T-helper 9 cell (primary cell): ENCODE results near the gene CNTNAP1.

Experiments
- DNase-seq: peaks from one replicate; pipeline ENCODE4 v3.0.0-alpha.2; 2020

The CNTNAP1 gene

GRCh38 chr17:42670789-42671657, 11.3 kb upstream of the CNTNAP1 start:
- no peak for DNase-seq

GRCh38 chr17:42672038-42672437, 10.3 kb upstream of the CNTNAP1 start:
- DNase-seq = no peak

GRCh38 chr17:42673266-42673884, 9.0 kb upstream of the CNTNAP1 start:
- no peak for DNase-seq

GRCh38 chr17:42673885-42674754, 8.2 kb upstream of the CNTNAP1 start:
- DNase-seq = no peak

- DNase-seq = no peak
These were observed 7.5 kb upstream of the CNTNAP1 start for GRCh38 chr17:42674755-42675347.

- DNase-seq = no peak
These were observed 6.9 kb upstream of the CNTNAP1 start for GRCh38 chr17:42675348-42675964.

GRCh38 chr17:42675965-42676423, 6.3 kb upstream of the CNTNAP1 start:
- no peak for DNase-seq

- DNase-seq = no peak
These were observed 5.8 kb upstream of the CNTNAP1 start, which contains the start of gene PLEKHH3 for GRCh38 chr17:42676424-42677011. Gene PLEKHH3 (minus strand): TSS chr17:42676994. CDS start chr17:42676563, 431 bp downstream.

GRCh38 chr17:42677012-42677857, 5.1 kb upstream of the CNTNAP1 start:
- peak; percentile 97 for DNase-seq

- DNase-seq = peak; percentile 65
These were observed 4.2 kb upstream of the CNTNAP1 start for GRCh38 chr17:42677921-42678781.

GRCh38 chr17:42678951-42679491, 3.3 kb upstream of the CNTNAP1 start:
- DNase-seq = no peak

GRCh38 chr17:42679492-42680330, 2.6 kb upstream of the CNTNAP1 start:
- DNase-seq = peak; percentile 63

GRCh38 chr17:42680331-42680808, 2.0 kb upstream of the CNTNAP1 start:
- DNase-seq = no peak

GRCh38 chr17:42682722-42683403, 532 bp downstream of the CNTNAP1 start:
- no peak for DNase-seq

- DNase-seq = no peak
These were observed 1.2 kb downstream of the CNTNAP1 start for GRCh38 chr17:42683407-42684034.

- no peak for DNase-seq
These were observed 2.7 kb downstream of the CNTNAP1 start for GRCh38 chr17:42684929-42685556.

- no peak for DNase-seq
These were observed 3.5 kb downstream of the CNTNAP1 start for GRCh38 chr17:42685831-42686230.
